ENCODE measurements around the gene C21orf58.

C21orf58 gene

GRCh38 chr21:46254208-46254975 lies 69.3 kb downstream of the C21orf58 start:
- DNase-seq, result no peak

GRCh38 chr21:46253610-46254124 lies 70.0 kb downstream of the C21orf58 start:
- no peak for DNase-seq

- no peak for DNase-seq
Measured at GRCh38 chr21:46252840-46253239, 70.8 kb downstream of the C21orf58 start.

Data from right hindlimb (tissue), 1 donor.